ENCODE results near the gene HS6ST3. TPM values are rescaled to one million over a fixed set of nuclear protein-coding genes. Genes with fewer than 3 reads are reported as not detected.

HS6ST3 gene
- total RNA-seq, 1 experiment from 2014 or later: 1.2 TPM

DNA sequence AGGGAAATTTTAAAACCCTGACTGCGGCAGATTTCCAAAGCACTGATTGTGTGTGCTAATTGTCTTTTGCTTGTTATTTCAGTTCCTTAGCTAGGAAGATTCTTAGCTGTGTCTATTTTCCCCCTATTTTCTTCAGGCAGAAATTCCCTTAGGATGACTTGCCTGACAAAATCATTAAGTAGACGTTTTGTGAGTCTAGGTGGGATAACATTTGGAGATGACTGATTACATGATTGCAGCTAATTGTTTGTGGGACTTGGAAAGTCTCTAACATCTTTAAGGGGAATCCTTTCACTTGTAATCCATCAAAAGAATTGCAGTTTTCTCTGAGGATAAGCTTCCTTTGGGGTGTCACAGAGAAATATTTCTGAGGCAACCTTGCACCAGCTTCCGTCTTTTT is 676.4 kb downstream of the HS6ST3 start (continued):
- TF ChIP-seq, protein P1, sequence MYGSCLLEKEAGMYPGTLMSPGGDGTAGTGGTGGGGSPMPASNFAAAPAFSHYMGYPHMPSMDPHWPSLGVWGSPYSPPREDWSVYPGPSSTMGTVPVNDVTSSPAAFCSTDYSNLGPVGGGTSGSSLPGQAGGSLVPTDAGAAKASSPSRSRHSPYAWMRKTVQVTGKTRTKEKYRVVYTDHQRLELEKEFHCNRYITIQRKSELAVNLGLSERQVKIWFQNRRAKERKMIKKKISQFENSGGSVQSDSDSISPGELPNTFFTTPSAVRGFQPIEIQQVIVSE (CRISPR knock-in tag; IDR thresholded peaks at IDR 0.05; ENCODE audit: borderline replicate concordance): no peak

DNA sequence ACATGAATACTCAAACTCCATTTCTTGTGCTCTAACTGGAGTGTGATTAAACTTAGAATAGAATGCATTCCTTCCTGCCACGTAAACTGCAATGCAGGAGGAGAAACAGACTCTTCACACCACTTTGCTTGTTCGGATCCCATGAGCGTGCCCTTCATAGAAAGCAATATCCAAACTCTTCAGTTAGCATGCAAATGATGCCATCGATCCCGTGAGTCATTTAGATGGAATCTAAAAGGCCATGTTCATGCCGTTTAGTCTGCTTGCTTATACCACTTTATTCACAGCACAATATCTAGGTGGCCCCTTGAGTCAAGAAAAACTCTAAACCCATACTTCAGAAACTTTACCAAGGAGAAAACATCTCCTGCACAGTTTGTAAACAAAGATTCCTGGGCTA is 678.6 kb downstream of the HS6ST3 start:
- Mint-ChIP-seq H3K27ac (peak overlapping the region; percentile 18; the same call in 1 of the 2 replicates), H3K9me3 (no peaks in the 10 kb centered on the region), H3K4me1 (peaks cover 44% of the 10 kb centered on the region), H3K36me3 (no peaks in the 10 kb centered on the region), H3K27me3 (ENCODE audit: low read depth) (no peaks in the 10 kb centered on the region), H3K4me3 (no peak overlapping the region)
- no peak for TF ChIP-seq CREB1 (CRISPR knock-in tag; IDR thresholded peaks at IDR 0.05)
- no peak for TF ChIP-seq GABPB1 (CRISPR knock-in tag; IDR thresholded peaks at IDR 0.05)
- TF ChIP-seq, protein P2, sequence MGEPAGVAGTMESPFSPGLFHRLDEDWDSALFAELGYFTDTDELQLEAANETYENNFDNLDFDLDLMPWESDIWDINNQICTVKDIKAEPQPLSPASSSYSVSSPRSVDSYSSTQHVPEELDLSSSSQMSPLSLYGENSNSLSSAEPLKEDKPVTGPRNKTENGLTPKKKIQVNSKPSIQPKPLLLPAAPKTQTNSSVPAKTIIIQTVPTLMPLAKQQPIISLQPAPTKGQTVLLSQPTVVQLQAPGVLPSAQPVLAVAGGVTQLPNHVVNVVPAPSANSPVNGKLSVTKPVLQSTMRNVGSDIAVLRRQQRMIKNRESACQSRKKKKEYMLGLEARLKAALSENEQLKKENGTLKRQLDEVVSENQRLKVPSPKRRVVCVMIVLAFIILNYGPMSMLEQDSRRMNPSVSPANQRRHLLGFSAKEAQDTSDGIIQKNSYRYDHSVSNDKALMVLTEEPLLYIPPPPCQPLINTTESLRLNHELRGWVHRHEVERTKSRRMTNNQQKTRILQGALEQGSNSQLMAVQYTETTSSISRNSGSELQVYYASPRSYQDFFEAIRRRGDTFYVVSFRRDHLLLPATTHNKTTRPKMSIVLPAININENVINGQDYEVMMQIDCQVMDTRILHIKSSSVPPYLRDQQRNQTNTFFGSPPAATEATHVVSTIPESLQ (CRISPR knock-in tag; IDR thresholded peaks at IDR 0.05): no peak
- TF ChIP-seq, protein P3, sequence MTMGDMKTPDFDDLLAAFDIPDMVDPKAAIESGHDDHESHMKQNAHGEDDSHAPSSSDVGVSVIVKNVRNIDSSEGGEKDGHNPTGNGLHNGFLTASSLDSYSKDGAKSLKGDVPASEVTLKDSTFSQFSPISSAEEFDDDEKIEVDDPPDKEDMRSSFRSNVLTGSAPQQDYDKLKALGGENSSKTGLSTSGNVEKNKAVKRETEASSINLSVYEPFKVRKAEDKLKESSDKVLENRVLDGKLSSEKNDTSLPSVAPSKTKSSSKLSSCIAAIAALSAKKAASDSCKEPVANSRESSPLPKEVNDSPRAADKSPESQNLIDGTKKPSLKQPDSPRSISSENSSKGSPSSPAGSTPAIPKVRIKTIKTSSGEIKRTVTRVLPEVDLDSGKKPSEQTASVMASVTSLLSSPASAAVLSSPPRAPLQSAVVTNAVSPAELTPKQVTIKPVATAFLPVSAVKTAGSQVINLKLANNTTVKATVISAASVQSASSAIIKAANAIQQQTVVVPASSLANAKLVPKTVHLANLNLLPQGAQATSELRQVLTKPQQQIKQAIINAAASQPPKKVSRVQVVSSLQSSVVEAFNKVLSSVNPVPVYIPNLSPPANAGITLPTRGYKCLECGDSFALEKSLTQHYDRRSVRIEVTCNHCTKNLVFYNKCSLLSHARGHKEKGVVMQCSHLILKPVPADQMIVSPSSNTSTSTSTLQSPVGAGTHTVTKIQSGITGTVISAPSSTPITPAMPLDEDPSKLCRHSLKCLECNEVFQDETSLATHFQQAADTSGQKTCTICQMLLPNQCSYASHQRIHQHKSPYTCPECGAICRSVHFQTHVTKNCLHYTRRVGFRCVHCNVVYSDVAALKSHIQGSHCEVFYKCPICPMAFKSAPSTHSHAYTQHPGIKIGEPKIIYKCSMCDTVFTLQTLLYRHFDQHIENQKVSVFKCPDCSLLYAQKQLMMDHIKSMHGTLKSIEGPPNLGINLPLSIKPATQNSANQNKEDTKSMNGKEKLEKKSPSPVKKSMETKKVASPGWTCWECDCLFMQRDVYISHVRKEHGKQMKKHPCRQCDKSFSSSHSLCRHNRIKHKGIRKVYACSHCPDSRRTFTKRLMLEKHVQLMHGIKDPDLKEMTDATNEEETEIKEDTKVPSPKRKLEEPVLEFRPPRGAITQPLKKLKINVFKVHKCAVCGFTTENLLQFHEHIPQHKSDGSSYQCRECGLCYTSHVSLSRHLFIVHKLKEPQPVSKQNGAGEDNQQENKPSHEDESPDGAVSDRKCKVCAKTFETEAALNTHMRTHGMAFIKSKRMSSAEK (CRISPR knock-in tag; IDR thresholded peaks at IDR 0.05; ENCODE audit: borderline replicate concordance): no peak
- no peak for TF ChIP-seq PRRX2 (CRISPR knock-in tag; IDR thresholded peaks at IDR 0.05)
- TF ChIP-seq TP53 (CRISPR knock-in tag; IDR thresholded peaks at IDR 0.05): no peak
- no peak for TF ChIP-seq ATF1 (CRISPR knock-in tag; IDR thresholded peaks at IDR 0.05)
- TF ChIP-seq SMAD3 (CRISPR knock-in tag; IDR thresholded peaks at IDR 0.05; ENCODE audit: borderline replicate concordance): no peak
- no peak for TF ChIP-seq NFYB (CRISPR knock-in tag; conservative IDR thresholded peaks at IDR 0.05; ENCODE audit: low read depth)
- no peak for TF ChIP-seq ZNF263 (CRISPR knock-in tag; IDR thresholded peaks at IDR 0.05; ENCODE audit: low read depth)
- no peak for TF ChIP-seq ETV6 (CRISPR knock-in tag; IDR thresholded peaks at IDR 0.05)
- TF ChIP-seq, protein P4, sequence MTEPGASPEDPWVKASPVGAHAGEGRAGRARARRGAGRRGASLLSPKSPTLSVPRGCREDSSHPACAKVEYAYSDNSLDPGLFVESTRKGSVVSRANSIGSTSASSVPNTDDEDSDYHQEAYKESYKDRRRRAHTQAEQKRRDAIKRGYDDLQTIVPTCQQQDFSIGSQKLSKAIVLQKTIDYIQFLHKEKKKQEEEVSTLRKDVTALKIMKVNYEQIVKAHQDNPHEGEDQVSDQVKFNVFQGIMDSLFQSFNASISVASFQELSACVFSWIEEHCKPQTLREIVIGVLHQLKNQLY (CRISPR knock-in tag; IDR thresholded peaks at IDR 0.05): no peak
- TF ChIP-seq, protein P5, sequence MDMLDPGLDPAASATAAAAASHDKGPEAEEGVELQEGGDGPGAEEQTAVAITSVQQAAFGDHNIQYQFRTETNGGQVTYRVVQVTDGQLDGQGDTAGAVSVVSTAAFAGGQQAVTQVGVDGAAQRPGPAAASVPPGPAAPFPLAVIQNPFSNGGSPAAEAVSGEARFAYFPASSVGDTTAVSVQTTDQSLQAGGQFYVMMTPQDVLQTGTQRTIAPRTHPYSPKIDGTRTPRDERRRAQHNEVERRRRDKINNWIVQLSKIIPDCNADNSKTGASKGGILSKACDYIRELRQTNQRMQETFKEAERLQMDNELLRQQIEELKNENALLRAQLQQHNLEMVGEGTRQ (CRISPR knock-in tag; IDR thresholded peaks at IDR 0.05): no peak
- TF ChIP-seq ZNF317 (CRISPR knock-in tag; IDR thresholded peaks at IDR 0.05; ENCODE audit: borderline replicate concordance, low read depth): no peak
- no peak for TF ChIP-seq OVOL2 (CRISPR knock-in tag; IDR thresholded peaks at IDR 0.05; ENCODE audit: borderline replicate concordance)
- TF ChIP-seq ZNF671 (CRISPR knock-in tag; IDR thresholded peaks at IDR 0.05): no peak
- TF ChIP-seq, protein P6, sequence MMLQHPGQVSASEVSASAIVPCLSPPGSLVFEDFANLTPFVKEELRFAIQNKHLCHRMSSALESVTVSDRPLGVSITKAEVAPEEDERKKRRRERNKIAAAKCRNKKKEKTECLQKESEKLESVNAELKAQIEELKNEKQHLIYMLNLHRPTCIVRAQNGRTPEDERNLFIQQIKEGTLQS (CRISPR knock-in tag; conservative IDR thresholded peaks at IDR 0.05): no peak
- no peak for TF ChIP-seq KAT7 (CRISPR knock-in tag; IDR thresholded peaks at IDR 0.05; ENCODE audit: borderline replicate concordance)
- TF ChIP-seq, protein P7, sequence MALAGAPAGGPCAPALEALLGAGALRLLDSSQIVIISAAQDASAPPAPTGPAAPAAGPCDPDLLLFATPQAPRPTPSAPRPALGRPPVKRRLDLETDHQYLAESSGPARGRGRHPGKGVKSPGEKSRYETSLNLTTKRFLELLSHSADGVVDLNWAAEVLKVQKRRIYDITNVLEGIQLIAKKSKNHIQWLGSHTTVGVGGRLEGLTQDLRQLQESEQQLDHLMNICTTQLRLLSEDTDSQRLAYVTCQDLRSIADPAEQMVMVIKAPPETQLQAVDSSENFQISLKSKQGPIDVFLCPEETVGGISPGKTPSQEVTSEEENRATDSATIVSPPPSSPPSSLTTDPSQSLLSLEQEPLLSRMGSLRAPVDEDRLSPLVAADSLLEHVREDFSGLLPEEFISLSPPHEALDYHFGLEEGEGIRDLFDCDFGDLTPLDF (CRISPR knock-in tag; IDR thresholded peaks at IDR 0.05): no peak
- no peak for ATAC-seq
- no peak for DNase-seq (ENCODE audit: low spot score)
- ChIA-PET POLR2A (no interaction called here), CTCF (no interaction called here)

Measured in WTC11 (cell line).